Prostate gland (tissue), 2 donors: Measurements from ENCODE around the gene PTPA. TPM values are rescaled to one million over a fixed set of nuclear protein-coding genes. Genes with fewer than 3 reads are reported as not detected.
A peak's percentile ranks its signal among the peaks of the same experiment; 100 is the strongest.

Experiments
- DNase-seq: peaks from one replicate; pipeline ENCODE4 v3.0.0-alpha.2; 2019; ENCODE audit warnings: low spot score
- H3K27ac ChIP-seq, 2 donors: fragments of 200-600 bp; sonication (generic); 2 replicates each; pipeline ENCODE4 v1.5.1; 2017 to 2019
- H3K27me3 ChIP-seq: fragments of 200-600 bp; sonication (generic); replicated peaks from 2 replicates; pipeline ENCODE4 v1.5.1; 2019; ENCODE audit not compliant: insufficient read depth
- H3K36me3 ChIP-seq, 2 donors: fragments of 200-600 bp; sonication (generic); 1 replicate in 1 of 2; 2 replicates in 1 of 2; pipeline versions ENCODE4 v1.5.1 to v1.8.1; 2017 to 2019
- H3K4me1 ChIP-seq: fragments of 200-600 bp; sonication (generic); replicated peaks from 2 replicates; pipeline ENCODE4 v1.5.1; 2019
- H3K4me3 ChIP-seq, 2 donors: fragments of 200-600 bp; sonication (generic); 2 replicates each; pipeline ENCODE4 v1.5.1; 2017 to 2019
- H3K9me3 ChIP-seq: fragments of 200-600 bp; sonication (generic); 2 replicates; pipeline ENCODE4 v1.5.1; 2017
- POLR2A ChIP-seq: fragments of 450-650 bp; IDR thresholded peaks from one replicate; pipeline ENCODE4 v1.6.1; 2016; ENCODE audit warnings: antibody characterized with exemption, mild to moderate bottlenecking
- POLR2AphosphoS5 ChIP-seq: sonication (generic); formaldehyde crosslinking; IDR thresholded peaks from one replicate; pipeline ENCODE4 v1.6.1; 2017; ENCODE audit warnings: antibody characterized with exemption
- WGBS: methylation state at CpG from one replicate; pipeline ENCODE4 v1.1.5; 2018; 5-methylcytosine and 5-hydroxymethylcytosine counted together
- intact Hi-C: fragments of 100-400 bp; cut with DNase I; formaldehyde crosslinking; loops from one replicate; pipeline ENCODE4 v1.14.2; 2022
- total RNA-seq, 2 donors: library from RNA; depleted of rRNA; stranded (reverse); fragments of >200 nt; gene quantifications; one replicate each; pipeline ENCODE4 v1.1.0, GENCODE V29; 2016
- TF ChIP-seq, protein P1 (sequence below), 4 experiments: fragments of 200-600 bp in 2 of 4; fragments of 450-650 bp in 2 of 4; sonication (generic) in 2 of 4; IDR thresholded peaks; 1 replicate in 3 of 4; 2 replicates in 1 of 4; pipeline ENCODE4 v1.5.1; 2016 to 2019; ENCODE audit warnings: antibody characterized with exemption in 4 of 4, mild to moderate bottlenecking in 2 of 4, moderate library complexity in 2 of 4

The PTPA gene
- total RNA-seq, 2 donors from 2014 or later, result 165 to 173 TPM

- Histone ChIP-seq H3K27me3 (no peaks in the 10 kb centered on the region), H3K4me3 (no peak overlapping the region), H3K9me3 (no peaks in the 10 kb centered on the region), H3K36me3 (no peaks in the 10 kb centered on the region), H3K27ac (peak overlapping the region in 1 of 2 donors; percentile 96), H3K4me1 (peaks cover 7% of the 10 kb centered on the region)
- DNase-seq, result no peak
- no peak for TF ChIP-seq POLR2AphosphoS5
- TF ChIP-seq POLR2A, result no peak
- TF ChIP-seq, protein P1, sequence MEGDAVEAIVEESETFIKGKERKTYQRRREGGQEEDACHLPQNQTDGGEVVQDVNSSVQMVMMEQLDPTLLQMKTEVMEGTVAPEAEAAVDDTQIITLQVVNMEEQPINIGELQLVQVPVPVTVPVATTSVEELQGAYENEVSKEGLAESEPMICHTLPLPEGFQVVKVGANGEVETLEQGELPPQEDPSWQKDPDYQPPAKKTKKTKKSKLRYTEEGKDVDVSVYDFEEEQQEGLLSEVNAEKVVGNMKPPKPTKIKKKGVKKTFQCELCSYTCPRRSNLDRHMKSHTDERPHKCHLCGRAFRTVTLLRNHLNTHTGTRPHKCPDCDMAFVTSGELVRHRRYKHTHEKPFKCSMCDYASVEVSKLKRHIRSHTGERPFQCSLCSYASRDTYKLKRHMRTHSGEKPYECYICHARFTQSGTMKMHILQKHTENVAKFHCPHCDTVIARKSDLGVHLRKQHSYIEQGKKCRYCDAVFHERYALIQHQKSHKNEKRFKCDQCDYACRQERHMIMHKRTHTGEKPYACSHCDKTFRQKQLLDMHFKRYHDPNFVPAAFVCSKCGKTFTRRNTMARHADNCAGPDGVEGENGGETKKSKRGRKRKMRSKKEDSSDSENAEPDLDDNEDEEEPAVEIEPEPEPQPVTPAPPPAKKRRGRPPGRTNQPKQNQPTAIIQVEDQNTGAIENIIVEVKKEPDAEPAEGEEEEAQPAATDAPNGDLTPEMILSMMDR (IDR thresholded peaks at IDR 0.05), result no peak
- 95% methylated on average over 13 of the region's 13 CpGs for WGBS
- intact Hi-C loops, result no loop called here
Observed at GRCh38 chr9:129107651-129108050, 3.6 kb upstream of the PTPA start.

DNA sequence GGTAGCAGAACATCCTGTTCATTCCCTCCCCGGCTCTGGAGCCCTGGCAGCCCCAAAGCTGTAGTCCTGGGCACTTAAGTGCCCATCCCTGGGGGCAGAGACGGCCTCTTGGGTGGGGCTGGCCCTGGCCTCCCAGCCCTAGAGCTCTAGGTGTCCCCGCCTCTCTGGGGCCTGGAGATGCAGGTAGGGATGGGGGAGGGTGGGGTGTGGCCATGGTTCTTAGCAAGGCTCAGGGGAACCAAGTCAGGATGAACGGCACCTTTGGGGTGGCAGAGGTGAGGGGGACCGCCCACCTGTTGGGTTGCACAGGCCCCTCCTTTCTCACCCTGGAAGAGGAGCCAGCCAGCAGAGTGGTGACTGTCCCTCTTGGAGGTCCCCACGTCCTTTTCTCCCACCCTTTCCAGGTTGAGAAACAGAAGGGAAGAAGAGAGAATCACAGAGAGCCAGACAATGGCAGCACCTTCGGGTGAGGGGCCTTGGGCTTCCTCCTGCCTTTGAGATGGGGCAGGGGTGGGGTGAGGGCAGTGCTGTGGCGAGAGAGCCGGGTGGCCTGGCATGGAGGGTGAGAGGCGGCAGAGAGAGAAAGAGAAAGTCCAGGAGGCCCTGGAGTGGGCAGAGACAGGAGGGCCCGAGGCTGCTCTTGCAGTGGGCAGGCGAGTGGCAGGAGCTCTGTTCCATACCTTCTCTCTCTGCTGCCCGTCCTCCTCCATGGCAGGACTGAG, 3.0 kb upstream of the PTPA start:
- DNase-seq, result no peak
- H3K27ac ChIP-seq, result peak overlapping the region; percentile 55 to 96
- H3K4me1 ChIP-seq, result peaks cover 7% of the 10 kb centered on the region
- intact Hi-C loops, result no loop called here
- H3K27me3 ChIP-seq, result no peaks in the 10 kb centered on the region
- WGBS, result 72% methylated on average over 13 of the region's 13 CpGs
- H3K9me3 ChIP-seq, result no peaks in the 10 kb centered on the region
- H3K36me3 ChIP-seq, result no peaks in the 10 kb centered on the region
- no peak overlapping the region for H3K4me3 ChIP-seq
- no peak for TF ChIP-seq POLR2AphosphoS5
- TF ChIP-seq POLR2A, result peak; percentile 3

GRCh38 chr9:129108805-129109536, 2.2 kb upstream of the PTPA start:
- peak overlapping the region in 1 of 2 donors; percentile 89 for H3K4me3 ChIP-seq
- H3K9me3 ChIP-seq, result no peaks in the 10 kb centered on the region
- peaks cover 7% of the 10 kb centered on the region for H3K4me1 ChIP-seq
- whole genome bisulfite sequencing, result 34% methylated on average over 10 of the region's 10 CpGs
- intact Hi-C loops, result no loop called here
- no peaks in the 10 kb centered on the region for H3K27me3 ChIP-seq
- H3K27ac ChIP-seq, result peak overlapping the region; percentile 55 to 96
- H3K36me3 ChIP-seq, result no peaks in the 10 kb centered on the region
- peak; percentile 54 for TF ChIP-seq POLR2AphosphoS5
- TF ChIP-seq, protein P1 (IDR thresholded peaks at IDR 0.05), result no peak
- TF ChIP-seq POLR2A, result peak; percentile 5
- DNase-seq, result peak; percentile 58

GRCh38 chr9:129109537-129109903, 1.7 kb upstream of the PTPA start:
- H3K4me1 ChIP-seq, result peaks cover 7% of the 10 kb centered on the region
- H3K36me3 ChIP-seq, result no peaks in the 10 kb centered on the region
- intact Hi-C loops, result no loop called here
- H3K4me3 ChIP-seq, result peak overlapping the region; percentile 87 to 89
- H3K27ac ChIP-seq, result peak overlapping the region; percentile 95 to 96
- WGBS, result 61% methylated on average over 7 of the region's 7 CpGs
- H3K27me3 ChIP-seq, result no peaks in the 10 kb centered on the region
- no peak for TF ChIP-seq POLR2A
- TF ChIP-seq POLR2AphosphoS5, result no peak
- TF ChIP-seq, protein P1 (IDR thresholded peaks at IDR 0.05), result no peak
- no peak for DNase-seq
- H3K9me3 ChIP-seq, result no peaks in the 10 kb centered on the region

DNA sequence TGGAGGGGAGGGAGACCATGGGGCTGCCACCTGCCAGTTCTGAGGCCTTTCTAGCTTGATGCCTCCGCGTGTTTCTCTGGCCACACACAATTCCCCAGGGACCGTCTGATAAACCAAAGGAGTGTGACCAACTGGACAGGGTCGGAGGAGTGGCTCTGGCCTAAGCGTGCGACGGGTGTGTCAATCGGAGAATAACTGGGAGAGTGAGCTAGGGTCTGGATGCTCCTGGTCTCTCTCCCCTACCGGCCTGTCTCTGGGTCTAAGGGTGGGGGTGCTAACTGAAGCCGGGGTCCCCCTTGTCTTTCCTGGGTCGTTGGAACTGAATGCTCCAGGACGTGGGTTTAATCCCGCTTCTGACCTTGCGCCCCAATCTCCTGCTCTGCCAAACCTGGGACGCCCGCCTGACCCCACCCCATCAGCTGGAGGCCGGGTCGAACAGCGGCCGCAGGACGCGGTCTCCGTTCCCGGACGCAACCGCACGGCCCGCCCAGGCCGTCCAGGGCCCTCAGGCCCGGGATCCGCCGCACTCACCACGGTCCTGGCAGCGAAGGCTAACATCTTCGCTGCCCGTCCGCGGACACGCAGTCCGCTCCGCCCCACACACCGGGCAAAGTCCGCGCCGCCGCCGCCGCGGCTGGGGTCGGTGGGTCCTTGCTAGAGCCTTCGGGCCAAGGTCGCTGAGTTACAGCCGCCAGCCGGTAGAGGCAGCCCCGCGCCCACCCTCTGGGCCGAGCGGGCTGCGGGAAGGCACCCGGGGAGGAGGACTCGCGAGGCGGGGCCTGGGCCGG, 1.1 kb upstream of the PTPA start:
- Histone ChIP-seq H3K4me3 (peak overlapping the region; percentile 87 to 89), H3K9me3 (no peaks in the 10 kb centered on the region), H3K36me3 (no peaks in the 10 kb centered on the region), H3K27me3 (no peaks in the 10 kb centered on the region), H3K4me1 (peaks cover 7% of the 10 kb centered on the region), H3K27ac (peak overlapping the region; percentile 95 to 96)
- no peak for DNase-seq
- 16% methylated on average over 27 of the region's 64 CpGs for WGBS
- TF ChIP-seq, protein P1 (IDR thresholded peaks at IDR 0.05), result peak in 2 of 4 experiments; percentile 15 to 22
- TF ChIP-seq POLR2AphosphoS5, result no peak
- intact Hi-C loops, result no loop called here
